ENCODE results near the gene SOST. TPM values are rescaled to one million over a fixed set of nuclear protein-coding genes. Genes with fewer than 3 reads are reported as not detected.

Gene SOST
- not detected for total RNA-seq

DNA sequence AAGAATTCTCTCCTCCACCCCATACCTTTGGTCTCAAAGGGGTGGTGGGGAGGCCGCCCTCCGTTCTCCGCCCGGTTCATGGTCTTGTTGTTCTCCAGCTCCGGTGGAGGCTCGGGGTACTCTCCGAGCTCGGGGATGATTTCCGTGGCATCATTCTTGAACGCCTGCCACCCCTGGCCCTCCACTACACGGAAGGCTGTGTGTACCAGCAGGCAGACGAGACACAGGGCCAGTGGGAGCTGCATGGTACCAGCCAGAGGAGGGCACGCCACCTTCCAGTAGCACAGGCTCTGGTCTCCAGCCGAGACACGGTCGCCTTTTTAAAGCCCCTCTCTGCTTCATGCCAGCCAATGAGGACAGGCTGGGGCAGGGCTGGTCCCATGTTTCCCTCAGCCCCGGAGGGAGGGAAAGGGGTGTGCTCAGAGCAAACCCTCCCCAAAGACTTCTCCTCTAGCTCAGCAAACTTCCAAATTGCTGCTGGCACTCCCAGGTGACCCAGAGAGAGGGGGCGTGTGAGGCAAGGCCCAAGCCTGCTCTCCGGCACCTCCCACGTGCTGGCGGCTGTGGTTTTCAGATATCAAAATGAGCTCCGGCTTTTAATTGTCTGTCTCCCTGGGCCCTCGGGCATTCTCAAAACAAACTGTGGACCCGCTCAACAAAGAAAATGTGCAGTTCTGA lies at the start of gene SOST:
Gene SOST (minus strand): TSS at position 295 of the 678 bp plus-strand sequence. CDS start 50 bp downstream, at position 245.

DNA sequence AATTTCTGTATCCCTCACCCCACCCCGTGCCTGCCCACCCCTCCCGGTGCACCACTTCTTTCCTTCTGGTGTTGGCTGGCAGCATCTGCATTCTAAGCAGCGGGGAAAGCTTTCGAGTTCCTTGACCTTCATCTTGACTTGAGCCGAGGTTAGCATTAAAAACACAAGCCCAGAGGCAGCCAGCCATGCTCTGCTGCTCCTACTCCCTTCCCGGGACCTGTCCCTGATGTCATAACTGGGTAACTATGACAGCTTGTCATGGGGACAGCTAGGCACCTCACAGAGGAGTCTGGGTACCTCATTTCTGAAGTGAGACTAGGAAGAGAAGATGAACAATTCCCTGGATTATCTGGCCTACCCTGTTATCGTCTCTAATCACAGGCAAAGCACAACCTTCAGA lies 21.5 kb upstream of the SOST start, which contains the start of gene CFAP97D1:
Gene CFAP97D1 (plus strand): TSS at position 301 of the 400 bp plus-strand sequence. CDS start 28 bp downstream, at position 329.

DNA sequence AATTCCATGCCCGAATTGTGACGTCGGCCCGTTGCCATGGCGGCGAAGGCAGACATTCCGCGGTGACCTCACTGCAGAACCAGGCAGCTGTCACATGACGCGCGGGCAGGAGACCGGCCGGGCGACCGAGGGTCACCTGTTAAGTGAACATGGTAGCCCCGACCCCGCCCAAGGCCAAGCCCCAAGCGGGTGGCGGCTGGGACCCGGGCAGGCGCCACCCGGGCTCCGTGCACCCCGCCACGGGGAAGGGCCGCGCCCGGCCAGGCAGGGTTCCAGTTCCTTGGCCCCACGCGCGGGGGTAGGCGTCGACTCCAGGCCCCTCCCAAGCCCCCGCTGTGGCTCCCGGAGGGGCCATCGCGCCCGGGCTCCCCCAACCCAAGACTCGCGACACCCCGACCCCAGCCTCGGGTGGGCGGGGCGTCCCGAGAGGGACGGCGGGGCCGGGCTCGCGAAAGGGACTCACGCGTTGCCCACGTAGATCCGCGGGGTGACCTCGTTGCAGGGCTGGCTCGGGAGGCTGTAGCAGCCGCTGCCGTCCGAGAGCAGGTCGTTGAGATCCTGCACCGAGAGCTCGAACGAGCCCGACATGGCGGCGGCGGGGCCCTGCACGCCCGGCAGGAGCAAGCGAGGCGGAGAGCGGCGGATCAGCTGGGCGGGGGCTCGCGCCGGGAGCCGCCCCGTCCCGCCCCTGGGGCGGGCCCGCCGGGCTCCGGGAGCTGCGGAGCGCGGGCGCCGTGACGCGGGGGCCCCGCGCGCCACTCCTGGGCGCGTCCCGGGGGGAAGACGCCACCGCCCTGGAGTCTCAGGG lies 19.9 kb upstream of the SOST start, which contains the start of gene DUSP3:
Gene DUSP3 (minus strand): TSS at position 641 of the 808 bp plus-strand sequence. CDS start 53 bp downstream, at position 588.

Other genes with a start within 250 kb of the SOST start
- gene ETV4, start 212.5 kb downstream of the SOST start, total RNA-seq: 1.6 TPM
- gene MEOX1, start 96.9 kb downstream of the SOST start, total RNA-seq: not detected
- 38.2 TPM for gene DUSP3, start 20.2 kb upstream of the SOST start, total RNA-seq
- not detected for gene CFAP97D1, start 21.6 kb upstream of the SOST start, total RNA-seq
- 58.5 TPM for gene MPP3, start 74.4 kb upstream of the SOST start, total RNA-seq
- not detected for gene CD300LG, start 88.4 kb upstream of the SOST start, total RNA-seq
- 17.5 TPM for gene MPP2, start 148.7 kb upstream of the SOST start, total RNA-seq
- not detected for gene PPY, start 183.7 kb upstream of the SOST start, total RNA-seq
- not detected for gene PYY, start 195.1 kb upstream of the SOST start, total RNA-seq
- not detected for gene NAGS, start 245.8 kb upstream of the SOST start, total RNA-seq

Measured in parietal lobe (tissue), 1 donor.